Esophagus squamous epithelium (tissue), 5 donors: ENCODE results near the gene AUTS2. TPM values are rescaled to one million over a fixed set of nuclear protein-coding genes. Genes with fewer than 3 reads are reported as not detected.

Source experiments
- DNase-seq: peaks from one replicate; lab custom pipeline; 2025; lab: John Stamatoyannopoulos, UW
- H3K27ac ChIP-seq, 4 donors: fragments of 200-600 bp; sonication (generic); one replicate each; pipeline ENCODE4 v1.5.1; 2016 to 2019; ENCODE audit warnings: mild to moderate bottlenecking in 1 of 4
- H3K27me3 ChIP-seq, 4 donors: fragments of 200-600 bp; sonication (generic); 1 replicate in 3 of 4; 2 replicates in 1 of 4; pipeline versions ENCODE4 v1.5.1 to v1.6.0; 2017 to 2021; ENCODE audit warnings: antibody characterized with exemption in 1 of 4
- H3K36me3 ChIP-seq, 3 donors: fragments of 200-600 bp; sonication (generic); one replicate each; pipeline ENCODE4 v1.5.1; 2016 to 2019
- H3K4me1 ChIP-seq, 3 donors: fragments of 200-600 bp; sonication (generic); one replicate each; pipeline ENCODE4 v1.5.1; 2017 to 2019
- H3K4me3 ChIP-seq, 4 donors: fragments of 200-600 bp; sonication (generic); 1 replicate in 3 of 4; 2 replicates in 1 of 4; pipeline ENCODE4 v1.5.1; 2016 to 2019; ENCODE audit warnings: mild to moderate bottlenecking in 2 of 4, moderate library complexity in 1 of 4
- H3K9me3 ChIP-seq, 3 donors: fragments of 200-600 bp; sonication (generic); one replicate each; pipeline ENCODE4 v1.5.1; 2016 to 2019
- POLR2A ChIP-seq, 4 donors: fragments of 450-650 bp; IDR thresholded peaks; one replicate each; pipeline ENCODE4 v1.6.1; 2017; ENCODE audit warnings: antibody characterized with exemption in 4 of 4, mild to moderate bottlenecking in 4 of 4, moderate library complexity in 3 of 4
- WGBS, 2 donors: methylation state at CpG; one replicate each; pipeline ENCODE4 v1.1.5; 2018; 5-methylcytosine and 5-hydroxymethylcytosine counted together
- intact Hi-C: fragments of 100-400 bp; cut with DNase I; formaldehyde crosslinking; loops from one replicate; pipeline ENCODE4 v1.15.0; 2022
- total RNA-seq, 4 donors: library from RNA; depleted of rRNA; stranded (reverse); fragments of >200 nt; gene quantifications; one replicate each; pipeline ENCODE4 v1.1.0, GENCODE V29; 2016
- TF ChIP-seq, protein P1 (sequence below), 6 experiments: fragments of 450-650 bp in 4 of 6; fragments of 200-600 bp in 2 of 6; sonication (generic) in 2 of 6; IDR thresholded peaks; one replicate each; pipeline ENCODE4 v1.5.1; 2016 to 2019; ENCODE audit warnings: antibody characterized with exemption in 6 of 6, mild to moderate bottlenecking in 4 of 6, moderate library complexity in 4 of 6
- donor health status: DM: yes; HTN: yes; CAD: no.

The AUTS2 gene
- total RNA-seq, 4 donors from 2014 or later: 9.5 to 36.2 (median 23.0) TPM

DNA sequence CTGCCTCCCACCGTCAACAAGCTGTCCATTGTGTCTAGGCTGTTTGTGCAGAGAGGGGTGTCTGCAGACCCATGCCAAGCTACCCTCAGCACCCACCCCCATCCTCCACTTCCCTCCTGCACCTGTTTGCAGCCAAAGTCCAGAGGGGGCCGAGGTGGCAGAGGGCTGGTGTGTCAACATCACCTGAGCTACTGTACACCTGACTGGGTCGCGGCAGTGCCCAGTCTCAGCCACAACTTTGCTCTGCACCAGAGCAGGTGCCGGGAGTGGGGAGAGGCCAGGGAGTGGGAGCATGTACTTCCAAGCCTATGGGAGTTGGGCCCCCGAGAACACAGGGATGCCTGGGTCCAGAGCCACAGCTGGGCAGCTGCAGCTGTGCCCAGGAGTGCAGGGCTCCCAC lies 93.1 kb downstream of the AUTS2 start:
- WGBS, 2 donors: 100% methylated on average over 3 of the region's 6 CpGs; no CpG with 5 or more reads in 1 of the 2 donors
- intact Hi-C loops: no loop called here
- no peaks in the 10 kb centered on the region for H3K27me3 ChIP-seq
- DNase-seq: no peak
- H3K4me1 ChIP-seq: no peaks in the 10 kb centered on the region
- H3K27ac ChIP-seq: no peak overlapping the region
- no peaks in the 10 kb centered on the region for H3K36me3 ChIP-seq
- no peak for TF ChIP-seq POLR2A (IDR thresholded peaks at IDR 0.05)
- TF ChIP-seq, protein P1, sequence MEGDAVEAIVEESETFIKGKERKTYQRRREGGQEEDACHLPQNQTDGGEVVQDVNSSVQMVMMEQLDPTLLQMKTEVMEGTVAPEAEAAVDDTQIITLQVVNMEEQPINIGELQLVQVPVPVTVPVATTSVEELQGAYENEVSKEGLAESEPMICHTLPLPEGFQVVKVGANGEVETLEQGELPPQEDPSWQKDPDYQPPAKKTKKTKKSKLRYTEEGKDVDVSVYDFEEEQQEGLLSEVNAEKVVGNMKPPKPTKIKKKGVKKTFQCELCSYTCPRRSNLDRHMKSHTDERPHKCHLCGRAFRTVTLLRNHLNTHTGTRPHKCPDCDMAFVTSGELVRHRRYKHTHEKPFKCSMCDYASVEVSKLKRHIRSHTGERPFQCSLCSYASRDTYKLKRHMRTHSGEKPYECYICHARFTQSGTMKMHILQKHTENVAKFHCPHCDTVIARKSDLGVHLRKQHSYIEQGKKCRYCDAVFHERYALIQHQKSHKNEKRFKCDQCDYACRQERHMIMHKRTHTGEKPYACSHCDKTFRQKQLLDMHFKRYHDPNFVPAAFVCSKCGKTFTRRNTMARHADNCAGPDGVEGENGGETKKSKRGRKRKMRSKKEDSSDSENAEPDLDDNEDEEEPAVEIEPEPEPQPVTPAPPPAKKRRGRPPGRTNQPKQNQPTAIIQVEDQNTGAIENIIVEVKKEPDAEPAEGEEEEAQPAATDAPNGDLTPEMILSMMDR (IDR thresholded peaks at IDR 0.05): no peak
- H3K4me3 ChIP-seq: no peak overlapping the region
- no peaks in the 10 kb centered on the region for H3K9me3 ChIP-seq

DNA sequence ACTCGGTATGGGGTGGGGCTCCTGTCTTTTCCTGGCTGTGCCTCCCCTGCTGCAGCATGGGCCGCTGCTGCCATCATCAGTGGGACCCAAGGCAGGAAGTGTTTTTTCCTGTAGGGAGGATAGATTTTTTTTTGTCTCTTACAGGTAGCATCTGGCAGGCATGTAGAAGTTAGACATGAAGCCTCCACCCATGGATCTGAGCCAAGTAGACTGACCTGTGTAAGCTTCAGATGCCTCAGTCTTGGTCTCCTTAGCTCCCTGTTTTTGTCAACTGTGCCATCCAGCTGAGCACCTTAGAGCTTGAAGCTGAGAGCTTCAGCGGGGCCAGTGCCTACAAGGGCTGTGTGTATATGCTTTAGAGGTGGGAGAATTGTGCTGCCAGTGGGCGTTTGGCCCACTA lies 93.5 kb downstream of the AUTS2 start:
- Histone ChIP-seq H3K4me3 (no peak overlapping the region), H3K4me1 (no peaks in the 10 kb centered on the region), H3K27ac (no peak overlapping the region), H3K9me3 (no peaks in the 10 kb centered on the region), H3K27me3 (no peaks in the 10 kb centered on the region), H3K36me3 (no peaks in the 10 kb centered on the region)
- 67 to 77% methylated on average over 2 to 3 of the region's 4 CpGs for WGBS, 2 donors
- intact Hi-C loops: no loop called here
- TF ChIP-seq POLR2A (IDR thresholded peaks at IDR 0.05): no peak
- TF ChIP-seq, protein P1 (IDR thresholded peaks at IDR 0.05): no peak
- no peak for DNase-seq

DNA sequence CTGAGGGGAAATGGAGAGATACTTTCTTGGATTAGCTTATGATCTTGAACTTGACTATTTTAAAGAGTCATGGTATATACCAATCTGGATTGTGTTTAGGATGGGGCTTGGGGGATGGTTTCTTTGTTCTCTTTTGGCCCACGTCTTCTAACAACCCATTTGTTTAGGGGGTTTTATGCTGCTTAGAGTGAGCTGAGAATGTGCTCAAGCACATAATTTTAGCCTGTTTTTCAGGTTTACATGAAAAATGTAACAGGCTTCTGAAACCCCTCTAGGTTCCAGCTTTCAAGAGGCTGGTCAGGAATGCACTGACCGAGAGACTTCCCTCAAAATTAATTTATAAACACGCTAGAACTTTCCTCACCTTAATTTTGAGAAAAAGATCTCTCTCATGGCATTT lies 94.3 kb downstream of the AUTS2 start:
- TF ChIP-seq POLR2A (IDR thresholded peaks at IDR 0.05): no peak
- TF ChIP-seq, protein P1 (IDR thresholded peaks at IDR 0.05): no peak
- Histone ChIP-seq H3K9me3 (no peaks in the 10 kb centered on the region), H3K4me3 (no peak overlapping the region), H3K27ac (no peak overlapping the region), H3K27me3 (no peaks in the 10 kb centered on the region), H3K4me1 (no peaks in the 10 kb centered on the region), H3K36me3 (no peaks in the 10 kb centered on the region)
- intact Hi-C loops: no loop called here
- no peak for DNase-seq
- WGBS, 2 donors: 88 to 92% methylated on average over 3 of the region's 3 CpGs

DNA sequence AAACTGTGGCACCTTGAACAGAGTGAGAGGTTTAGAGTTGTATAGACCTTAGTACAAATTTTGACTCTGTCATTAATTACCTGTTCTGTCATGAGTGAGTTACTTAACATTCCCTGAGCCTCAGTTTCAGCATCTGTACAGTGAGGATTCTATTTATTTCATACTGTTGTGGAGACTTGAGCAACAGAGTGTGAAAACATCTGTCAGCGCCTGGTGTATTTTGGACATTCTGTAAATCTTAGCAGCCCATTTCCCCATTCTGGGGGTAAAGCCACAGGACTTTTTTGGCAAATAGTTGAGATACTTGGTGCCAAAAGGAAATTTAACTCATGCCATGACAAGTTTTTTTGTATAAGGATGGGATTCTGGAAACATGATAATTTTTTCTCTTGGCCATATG lies 94.8 kb downstream of the AUTS2 start:
- no peak overlapping the region for H3K27ac ChIP-seq
- H3K9me3 ChIP-seq: no peaks in the 10 kb centered on the region
- H3K27me3 ChIP-seq: no peaks in the 10 kb centered on the region
- DNase-seq: no peak
- H3K4me3 ChIP-seq: no peak overlapping the region
- intact Hi-C loops: no loop called here
- H3K36me3 ChIP-seq: no peaks in the 10 kb centered on the region
- no peaks in the 10 kb centered on the region for H3K4me1 ChIP-seq
- TF ChIP-seq POLR2A (IDR thresholded peaks at IDR 0.05): no peak
- TF ChIP-seq, protein P1 (IDR thresholded peaks at IDR 0.05): no peak
- WGBS, 2 donors: 60 to 67% methylated on average over 1 of the region's 1 CpG

DNA sequence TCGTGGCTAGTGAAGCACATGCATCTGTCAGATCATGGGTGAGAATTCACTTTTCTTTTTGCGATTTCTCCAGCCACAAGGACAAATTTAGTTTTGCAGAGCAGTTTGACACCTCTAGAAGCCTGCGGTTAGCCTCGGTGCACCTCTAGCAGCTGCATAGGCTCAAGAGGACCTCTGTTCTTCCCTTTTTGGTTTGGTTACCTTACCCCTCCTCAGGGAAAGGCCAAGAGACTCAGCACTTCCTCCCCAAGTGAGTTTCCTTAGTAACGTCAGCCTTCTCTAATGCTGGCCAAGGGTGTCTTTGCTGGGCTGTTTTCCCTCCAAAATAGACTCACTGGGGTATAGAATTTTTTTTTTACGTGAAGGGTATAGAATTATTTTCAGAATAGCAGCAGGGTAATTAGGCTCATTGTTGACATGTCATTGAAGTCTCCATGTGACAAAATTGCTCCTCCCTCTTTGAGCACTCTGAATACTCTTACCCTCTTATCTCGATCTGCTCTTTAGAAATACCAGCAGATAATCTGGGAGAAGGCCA lies 97.8 kb downstream of the AUTS2 start:
- TF ChIP-seq, protein P1 (IDR thresholded peaks at IDR 0.05): no peak
- no peak for TF ChIP-seq POLR2A (IDR thresholded peaks at IDR 0.05)
- Histone ChIP-seq H3K4me3 (no peak overlapping the region), H3K4me1 (no peaks in the 10 kb centered on the region), H3K27me3 (no peaks in the 10 kb centered on the region), H3K9me3 (no peaks in the 10 kb centered on the region), H3K36me3 (no peaks in the 10 kb centered on the region), H3K27ac (no peak overlapping the region)
- 66 to 73% methylated on average over 6 to 7 of the region's 7 CpGs for WGBS, 2 donors
- intact Hi-C loops: no loop called here
- no peak for DNase-seq
